NCI-H1436 treated with DMSO at 0.1 percent for 48 hours (cell line): ENCODE results near the gene CPM.

Source experiments
- DNase-seq: peaks from one replicate; lab custom pipeline; 2025; lab: John Stamatoyannopoulos, UW

Gene CPM

DNA sequence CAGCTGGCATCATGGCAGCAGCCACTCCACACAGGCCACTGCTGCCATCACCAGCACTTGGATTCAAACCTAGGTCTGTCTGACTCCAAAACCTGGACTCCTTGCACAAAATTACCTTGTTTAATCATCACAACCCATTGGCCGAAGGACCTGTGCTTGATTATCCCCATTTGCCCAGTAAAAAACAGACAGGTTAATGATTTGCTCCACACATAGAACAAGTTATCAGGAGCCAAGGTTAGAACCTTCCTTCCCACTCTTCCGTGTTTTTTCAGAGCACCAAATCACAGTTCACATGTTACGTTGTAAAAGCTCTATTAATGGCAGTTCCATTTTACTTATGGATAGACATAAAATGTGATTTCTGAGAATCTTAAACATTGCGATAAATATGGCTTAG, 23.5 kb upstream of the CPM start:
- DNase-seq: no peak

DNA sequence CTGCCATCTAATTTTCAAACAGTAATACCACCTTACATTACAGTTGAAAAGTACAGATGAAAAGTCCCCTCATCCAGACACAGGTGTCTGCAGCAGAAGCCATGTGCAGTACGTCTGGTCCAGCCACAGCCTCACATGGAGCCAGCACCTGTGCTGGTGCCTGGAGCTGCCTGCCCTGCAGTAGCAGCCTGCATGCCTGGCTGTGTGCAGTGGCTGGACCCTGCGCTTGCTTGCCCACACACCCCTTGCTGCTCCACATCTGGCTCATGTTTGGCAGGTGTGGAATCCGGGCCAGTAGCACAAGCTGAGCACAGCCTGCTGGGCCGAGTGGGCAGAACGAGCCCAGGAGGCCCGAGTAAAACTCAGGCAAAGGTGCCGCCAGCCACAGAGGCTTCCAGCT, 21.8 kb upstream of the CPM start:
- DNase-seq: no peak

DNA sequence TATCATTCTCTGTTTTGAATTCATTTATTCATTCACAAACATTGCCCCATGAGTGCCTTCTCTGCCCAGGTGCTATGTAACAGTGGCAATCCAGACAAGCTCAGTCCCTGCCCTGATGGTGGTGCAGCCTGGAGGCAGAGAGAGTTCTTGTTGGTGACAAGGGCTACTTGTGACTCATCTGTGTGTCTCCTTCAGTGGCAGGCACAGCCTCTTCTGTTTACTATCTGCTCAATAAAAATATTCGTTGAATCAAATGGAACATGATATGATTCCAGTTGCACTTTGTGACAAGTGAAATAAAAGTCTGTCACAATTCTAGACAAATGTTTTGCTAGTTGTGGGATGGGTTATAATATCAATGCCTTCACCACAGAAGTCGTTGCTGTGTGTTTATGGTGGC, 20.6 kb upstream of the CPM start:
- no peak for DNase-seq

DNA sequence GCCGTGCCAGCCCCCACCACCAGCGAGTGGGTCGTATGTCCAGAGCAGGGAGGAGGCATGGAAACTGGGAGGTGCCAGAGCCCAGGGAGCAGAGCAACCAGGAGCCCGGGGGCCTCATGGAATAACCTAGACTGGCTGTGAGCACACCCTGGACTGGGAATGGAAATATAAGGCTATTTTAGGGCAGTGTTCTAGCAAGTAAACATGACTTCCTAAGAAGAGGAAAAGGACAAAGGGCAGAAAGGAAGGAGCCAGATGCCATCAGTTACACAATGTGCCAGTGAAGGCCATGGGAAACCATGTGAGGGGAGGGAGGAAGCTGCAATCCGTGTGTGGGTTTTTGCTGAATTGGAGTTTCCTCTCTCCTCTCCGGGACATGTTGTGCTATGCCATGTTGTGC, 18.7 kb upstream of the CPM start:
- no peak for DNase-seq

DNA sequence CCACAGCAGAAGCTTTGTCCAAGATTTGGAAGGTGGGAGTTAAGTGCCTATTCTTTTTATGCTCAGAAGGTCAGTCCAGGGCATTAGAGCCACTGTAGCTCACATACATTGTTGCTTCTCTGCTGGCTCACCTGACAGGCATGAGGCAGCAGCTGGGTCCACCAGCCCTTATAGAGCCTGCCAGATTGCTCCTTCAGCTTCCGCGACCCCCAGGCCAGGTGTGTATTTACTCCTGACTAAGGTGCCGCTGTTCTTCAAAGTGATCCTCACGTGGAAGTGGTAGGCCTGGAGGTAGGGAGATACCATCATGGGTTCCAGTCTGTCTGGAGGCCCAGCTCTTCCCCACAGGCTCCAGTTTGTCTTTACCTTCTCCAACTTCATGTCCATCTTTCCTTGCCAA, 17.5 kb upstream of the CPM start:
- no peak for DNase-seq

DNA sequence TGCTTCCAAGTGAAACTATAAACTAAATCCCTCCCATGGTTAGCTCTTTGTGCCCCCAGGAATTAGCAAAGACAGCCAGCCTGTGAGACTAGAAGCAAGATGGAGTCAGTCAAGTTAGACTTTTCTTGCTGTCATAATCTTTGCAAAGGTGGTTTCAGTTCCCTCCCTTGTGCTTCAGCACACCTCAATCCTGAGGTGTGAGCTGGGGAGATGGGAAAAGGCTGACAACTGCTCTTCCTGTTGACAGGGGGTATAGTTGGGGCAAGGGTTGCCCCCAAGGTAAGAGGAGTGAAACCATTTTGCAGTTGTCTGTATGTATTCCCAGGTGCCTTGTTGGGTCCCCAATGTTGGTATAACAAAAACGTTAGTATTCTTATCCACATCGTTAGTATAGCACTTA, 12.3 kb upstream of the CPM start:
- no peak for DNase-seq

DNA sequence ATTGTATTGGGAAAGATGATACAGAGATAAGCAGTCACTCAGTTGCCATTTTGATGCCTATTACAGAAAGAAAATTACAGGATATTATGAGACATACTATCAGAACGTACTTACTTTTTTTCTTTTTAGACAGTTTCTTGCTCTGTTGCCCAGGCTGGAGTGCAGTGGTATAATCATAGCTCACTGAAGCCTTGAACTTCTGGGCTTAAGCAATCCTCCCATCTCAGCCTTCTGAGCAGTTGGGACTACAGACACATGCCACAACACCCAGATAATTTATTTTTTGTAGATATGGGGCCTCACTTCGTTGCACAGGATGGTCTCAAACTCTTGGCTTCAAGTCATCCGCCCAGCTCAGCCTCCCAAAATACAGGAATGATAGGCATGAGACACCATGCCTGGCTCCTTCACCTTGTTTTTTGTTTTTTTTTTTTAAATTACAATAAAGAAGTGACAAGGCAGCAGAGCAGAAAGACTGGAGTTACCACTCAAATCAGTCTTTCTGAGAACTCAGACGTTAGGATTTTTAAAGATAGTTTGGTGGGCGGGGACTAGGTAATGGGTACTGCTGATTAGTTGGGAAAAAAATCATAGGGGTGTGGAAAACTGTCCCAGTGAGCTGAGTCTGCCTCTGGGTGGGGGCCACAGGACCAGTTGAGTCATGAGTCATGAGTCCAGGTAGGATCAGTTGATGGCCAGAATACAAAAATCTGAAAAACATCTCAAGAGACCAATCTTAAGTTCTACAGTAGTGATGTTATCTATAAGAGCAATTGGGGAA, 11.5 kb upstream of the CPM start:
- no peak for DNase-seq

DNA sequence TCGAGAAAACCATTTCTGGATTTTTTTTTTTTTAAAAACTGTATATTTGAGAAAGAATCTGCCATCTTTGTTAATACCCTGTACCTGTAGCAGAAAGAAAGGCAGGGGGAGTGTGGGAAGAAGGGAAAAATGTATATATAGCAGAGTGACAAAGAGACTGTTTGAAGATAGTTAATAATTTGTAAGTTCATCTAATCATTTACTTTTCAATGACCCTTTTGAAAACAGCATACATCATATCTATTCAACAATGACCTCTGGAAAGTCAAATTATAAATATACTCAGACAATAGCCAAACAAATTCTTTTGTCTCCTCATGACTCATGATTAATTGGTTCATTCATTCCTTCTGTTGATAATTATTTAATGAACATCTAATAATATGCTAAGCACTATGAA, 10.9 kb upstream of the CPM start:
- DNase-seq: no peak

DNA sequence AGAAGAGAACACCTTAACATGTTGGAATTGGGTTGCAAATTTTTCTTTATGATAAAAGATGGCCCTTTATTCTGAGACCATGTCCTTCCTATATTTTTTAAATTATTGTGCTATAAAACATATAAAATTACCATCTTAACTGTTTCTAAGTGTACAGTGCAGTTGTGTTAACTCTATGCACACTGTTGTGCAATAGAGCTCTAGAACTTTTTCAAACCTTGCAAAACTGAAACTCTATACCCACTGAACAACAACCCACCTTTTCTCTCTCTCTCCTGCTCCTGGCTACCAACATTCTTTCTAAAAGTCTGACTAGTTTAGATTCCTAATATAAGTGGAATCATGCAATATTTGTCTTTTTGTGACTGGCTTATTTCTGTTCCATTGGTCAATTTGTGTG, 7.8 kb upstream of the CPM start:
- no peak for DNase-seq

DNA sequence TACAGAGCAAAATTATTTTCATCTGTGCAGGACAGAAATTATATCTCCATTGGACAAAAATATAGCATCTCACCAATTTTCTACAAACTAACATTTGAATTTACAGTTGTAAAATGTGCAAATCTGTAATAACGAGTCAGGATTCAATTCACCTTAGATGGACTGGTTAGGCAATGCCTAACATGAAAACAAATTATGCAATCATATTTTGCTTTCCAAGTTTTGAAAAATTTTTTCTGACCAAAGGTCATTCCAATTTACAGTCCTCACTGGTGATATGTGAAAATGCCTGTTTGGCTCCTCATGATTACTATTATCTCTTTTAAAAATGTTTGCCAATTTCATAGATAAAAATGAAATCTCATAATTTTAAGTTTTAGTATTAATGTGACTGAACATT, 6.5 kb upstream of the CPM start:
- DNase-seq: no peak

DNA sequence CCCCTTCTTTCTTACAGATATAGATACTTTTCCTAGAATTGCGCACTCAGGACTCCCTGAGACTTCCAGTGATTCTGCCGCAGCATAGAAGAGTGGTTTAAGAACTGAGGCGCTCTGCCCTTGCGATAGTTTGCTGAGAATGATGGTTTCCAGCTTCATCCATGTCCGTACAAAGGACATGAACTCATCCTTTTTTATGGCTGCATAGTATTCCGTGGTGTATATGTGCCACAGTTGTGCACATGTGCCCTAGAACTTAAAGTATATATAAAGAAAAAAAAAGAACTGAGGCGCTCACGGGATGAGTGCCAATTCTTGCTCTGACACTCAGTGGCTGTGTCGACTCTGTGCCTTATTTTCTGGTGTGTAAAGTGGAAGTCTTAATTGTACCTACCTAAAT, 1.4 kb upstream of the CPM start:
- DNase-seq: no peak

DNA sequence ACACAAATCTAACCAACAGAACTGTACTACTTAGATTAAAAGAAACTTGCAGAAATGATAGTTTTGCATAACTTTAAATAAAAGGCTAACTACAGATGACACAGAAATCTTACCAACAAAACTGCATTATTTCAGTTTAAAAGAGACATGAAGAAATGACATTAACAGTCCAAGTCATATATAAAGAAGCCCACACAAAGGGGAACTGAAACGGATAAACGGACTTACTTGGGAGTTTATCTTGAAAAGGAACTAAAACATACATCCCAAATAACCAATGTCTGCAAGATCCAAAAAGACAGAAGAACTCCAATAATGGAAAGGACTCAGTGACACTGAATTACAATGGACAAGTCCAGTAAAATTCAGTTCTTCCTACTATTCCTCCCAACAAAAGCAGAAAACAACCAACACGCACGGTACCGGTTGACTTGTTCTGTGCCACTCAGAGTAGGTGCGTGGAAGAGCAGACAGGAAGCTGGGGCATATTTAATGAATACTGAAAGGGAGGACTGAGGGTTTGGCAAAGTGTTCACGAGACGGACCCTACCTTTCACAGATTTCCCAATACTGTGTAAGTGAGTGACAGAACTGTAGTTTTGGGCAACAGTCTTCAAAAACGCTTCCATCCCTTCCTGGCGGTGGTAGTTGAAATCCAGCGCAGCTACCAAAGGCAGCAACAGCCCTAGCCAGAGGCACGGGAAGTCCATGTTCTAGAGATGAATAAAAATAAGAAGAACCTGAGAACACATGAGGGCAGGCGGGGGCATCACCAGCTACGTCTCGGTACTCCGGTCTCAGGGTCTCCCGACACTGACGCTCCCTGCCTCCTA, 627 bp downstream of the CPM start:
- DNase-seq: no peak

DNA sequence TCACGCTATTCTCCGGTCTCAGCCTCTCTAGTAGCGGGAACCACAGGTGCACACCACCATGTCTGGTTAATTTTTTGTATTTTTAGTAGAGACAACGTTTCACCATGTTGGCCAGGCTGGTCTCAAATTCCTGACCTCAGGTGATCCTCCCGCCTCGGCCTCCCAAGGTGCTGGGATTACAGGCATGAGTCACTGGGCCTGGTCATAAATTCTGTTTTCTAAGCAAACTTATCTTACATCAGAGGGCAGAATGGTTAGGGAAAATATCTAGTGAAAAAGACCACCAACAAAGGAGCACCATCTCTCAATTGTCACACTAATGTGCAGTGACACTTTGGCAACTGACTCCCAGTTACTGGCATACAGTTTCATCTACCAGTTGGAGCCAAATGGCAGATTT, 2.8 kb downstream of the CPM start:
- DNase-seq: no peak

DNA sequence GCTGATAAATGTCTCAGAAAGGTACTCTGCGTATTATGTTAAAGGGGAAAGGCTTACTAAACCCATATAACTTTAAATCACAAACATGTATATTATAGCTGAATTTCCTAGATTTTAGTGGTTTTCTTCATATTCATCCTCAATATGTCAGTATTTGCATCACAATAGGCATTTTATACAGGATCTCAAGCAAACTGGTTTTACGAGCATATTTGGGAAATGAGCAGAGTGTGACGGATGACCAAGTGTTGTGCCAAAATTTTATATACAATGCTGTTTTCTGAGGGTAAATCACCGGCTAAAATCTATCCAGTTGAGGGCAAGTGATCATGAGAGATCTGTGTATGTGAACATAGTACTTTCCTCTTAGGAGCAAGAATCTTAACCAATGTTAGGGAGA, 8.4 kb downstream of the CPM start:
- DNase-seq: no peak

DNA sequence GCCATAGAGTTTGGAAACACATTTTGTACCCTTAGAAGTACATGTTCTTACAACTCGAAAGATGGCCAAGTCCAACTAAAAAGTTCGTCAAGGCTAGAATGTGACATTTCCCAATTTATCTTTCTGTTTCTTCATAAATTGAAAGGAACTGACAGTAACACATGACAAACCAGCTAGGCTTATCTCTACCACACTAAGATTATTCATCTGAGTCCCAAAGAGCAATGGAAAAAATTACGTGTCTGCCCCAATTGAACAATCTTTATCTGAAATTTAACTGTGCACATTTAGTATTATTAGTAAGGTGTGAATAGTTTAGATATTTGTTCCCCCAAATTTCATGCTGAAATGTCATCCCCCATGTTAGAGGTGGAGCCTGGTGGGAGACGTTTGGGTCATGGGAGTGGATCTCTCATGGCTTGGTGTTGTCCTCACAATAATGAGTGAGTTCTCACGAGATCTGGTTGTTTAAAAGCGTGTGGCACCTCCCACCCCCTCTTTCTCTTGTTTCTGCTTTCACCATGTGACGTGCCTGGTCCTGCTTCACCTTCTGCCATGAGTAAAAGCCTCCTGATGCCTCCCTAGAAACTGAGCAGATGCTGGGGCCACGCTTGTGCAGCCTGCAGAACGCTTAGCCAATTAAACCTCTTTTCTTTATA, 13.3 kb downstream of the CPM start:
- no peak for DNase-seq

DNA sequence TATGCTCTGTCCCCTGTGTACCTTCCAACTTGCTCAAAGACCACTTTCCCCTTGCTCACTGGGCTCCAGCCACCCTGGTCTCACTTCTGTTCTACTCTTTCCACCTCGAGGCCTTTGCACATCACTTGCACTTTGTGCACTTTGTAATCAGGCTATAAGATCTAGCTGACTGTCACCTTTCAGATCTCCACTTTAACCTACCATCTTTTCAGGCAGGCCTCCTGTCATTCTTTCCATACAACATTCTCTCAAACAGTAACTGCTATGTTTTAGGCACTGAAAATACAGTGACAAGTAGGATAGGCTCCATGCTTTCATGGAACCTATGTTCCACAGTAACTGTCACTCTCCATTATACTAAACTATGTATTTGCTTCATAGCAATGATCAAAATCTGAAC, 14.0 kb downstream of the CPM start:
- no peak for DNase-seq

DNA sequence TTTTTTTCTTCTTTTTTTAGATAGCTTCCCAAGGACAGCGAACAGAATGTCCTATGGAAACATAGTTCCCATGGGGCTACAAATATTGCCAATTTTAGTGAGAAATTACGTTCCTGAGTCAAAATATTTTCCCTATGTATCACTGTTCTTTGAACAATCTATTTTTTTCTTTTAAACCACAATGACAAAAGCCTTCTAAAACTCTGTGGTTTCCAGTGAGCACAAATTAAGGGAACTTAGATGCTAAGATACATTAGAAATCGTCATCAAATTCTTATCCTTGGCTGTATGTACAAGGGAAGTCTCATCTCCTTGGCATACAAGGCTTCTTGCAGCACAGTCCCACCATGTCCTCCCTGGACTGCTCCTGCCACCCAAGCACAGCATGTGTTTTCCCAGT, 17.9 kb downstream of the CPM start:
- DNase-seq: no peak

DNA sequence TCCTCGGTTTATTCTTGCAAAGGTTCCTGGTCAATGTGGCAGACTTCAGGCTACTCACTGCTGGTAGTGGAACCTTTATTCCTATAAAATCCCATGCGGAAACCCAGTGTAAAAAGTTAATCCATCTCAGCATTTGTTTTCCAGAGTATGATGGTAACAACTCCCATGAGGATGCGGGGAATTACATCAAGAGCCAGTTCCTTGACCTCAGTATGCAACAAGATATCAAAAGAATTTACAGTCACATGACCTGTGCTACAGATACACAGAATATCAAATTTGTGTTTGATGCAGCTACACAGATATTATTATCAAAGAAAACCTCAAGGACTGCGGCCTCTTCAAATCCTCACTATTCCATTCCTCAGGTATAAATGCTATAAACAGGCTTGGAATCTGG, 19.3 kb downstream of the CPM start:
- no peak for DNase-seq

DNA sequence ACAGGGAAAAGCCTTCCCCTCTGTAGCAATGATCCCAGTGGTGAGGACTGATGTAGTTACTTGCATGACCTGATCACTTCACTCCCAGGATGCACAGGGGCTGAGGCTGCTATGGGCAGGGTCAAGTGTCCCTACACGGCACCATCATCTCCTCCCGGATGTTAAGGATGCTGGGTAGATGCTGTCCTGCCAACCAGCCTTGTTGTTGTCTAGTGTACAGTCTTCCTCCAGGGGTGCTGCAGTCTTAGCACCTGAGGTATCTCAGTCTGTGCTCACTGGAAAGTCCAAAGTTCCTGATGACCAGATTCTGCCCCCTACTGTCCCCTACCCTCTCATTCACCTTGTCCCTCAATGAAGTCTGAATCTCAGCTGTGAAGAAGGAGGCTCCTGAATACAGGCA, 20.1 kb downstream of the CPM start:
- DNase-seq: no peak

DNA sequence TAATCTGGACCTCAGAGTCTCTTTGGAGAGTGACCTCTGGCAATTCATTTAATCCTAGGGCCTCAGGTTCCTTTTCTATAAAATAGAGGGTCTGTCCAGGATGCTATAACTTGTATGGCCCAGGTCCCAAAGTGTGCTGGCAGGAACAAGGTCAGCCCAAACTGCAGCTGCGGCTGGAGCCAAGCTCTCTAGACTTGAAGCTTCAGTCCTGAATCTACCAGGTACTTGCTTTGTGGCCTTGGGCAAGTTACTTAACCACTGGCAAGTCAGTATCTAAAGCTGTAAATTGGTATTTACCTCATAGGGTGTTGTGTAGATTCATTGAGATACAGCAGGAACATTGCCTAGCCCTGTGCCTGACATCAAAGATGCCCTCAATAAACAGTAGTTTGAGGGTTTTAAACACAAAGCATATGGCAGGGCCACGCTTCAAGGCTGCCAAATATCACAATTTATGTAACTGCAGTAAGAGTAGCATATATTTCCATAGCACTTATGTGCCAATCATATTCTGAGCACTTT, 21.7 kb downstream of the CPM start:
- no peak for DNase-seq

DNA sequence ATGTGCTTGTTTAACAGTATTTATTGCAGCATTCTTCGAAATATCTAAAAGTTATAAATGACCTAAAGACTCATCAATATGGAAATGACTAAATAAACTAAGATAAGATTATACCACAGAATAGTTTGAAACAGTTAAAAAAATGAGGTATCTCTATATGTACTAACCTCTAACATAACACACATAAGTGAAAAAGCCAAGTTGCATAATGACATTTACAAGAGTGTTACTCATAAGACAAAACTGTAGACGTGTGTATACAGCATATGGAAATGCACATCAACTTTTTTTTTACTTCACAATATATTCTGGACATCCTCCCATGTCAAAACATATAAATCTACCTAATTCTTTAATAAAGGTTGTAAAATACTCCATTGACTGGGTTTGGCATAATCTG, 22.8 kb downstream of the CPM start:
- no peak for DNase-seq

DNA sequence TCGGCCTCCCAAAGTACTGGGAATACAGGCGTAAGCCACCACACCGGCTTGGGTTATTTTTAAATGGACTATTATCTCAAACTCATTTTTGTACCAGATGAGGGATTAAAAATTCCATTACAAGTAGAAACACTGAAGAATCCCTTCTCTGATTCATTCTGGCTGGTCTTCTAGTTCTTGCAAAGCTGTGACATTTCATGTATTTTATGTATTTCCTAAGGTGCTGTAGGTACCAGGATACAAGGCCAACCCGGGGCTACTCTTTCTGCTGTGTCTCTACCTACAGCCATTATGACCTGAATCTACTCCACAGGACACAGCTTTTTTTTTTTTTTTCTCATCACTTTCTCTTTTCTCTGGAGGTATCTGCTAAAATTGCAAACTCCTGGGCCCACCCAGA, 24.9 kb downstream of the CPM start:
- DNase-seq: no peak

DNA sequence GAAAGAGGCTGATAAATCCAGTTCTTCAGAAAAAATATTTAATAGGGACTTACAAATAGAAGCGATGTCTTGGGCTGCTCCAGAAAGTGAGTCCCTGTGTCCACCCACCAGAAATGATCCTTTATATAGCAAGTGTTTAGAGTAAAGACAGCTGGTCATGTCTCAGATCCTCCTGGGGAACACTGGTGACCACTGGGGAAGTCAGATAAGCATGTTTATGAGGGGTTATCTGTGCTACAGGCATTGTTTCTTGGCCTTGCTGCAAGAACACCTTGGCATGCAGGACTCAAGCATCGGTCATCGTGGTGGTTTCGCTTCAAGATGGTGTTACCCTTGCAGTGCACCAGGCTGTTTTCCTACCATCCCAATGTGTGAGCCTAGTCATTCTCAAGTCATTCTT, 27.2 kb downstream of the CPM start:
- DNase-seq: no peak
